Middle frontal gyrus (tissue), 1 donor: ENCODE data around the gene ADAMTS3.

ENCODE experiments used
- DNase-seq: peaks from one replicate; pipeline ENCODE4 v3.0.0-alpha.2; 2015; ENCODE audit warnings: low spot score; ENCODE audit errors: extremely low spot score

Gene ADAMTS3

GRCh38 chr4:72418458-72418857 is 150.6 kb downstream of the ADAMTS3 start:
- no peak for DNase-seq

GRCh38 chr4:72410158-72410557 is 158.9 kb downstream of the ADAMTS3 start:
- no peak for DNase-seq

- DNase-seq = no peak
Observed at GRCh38 chr4:72408568-72408967, 160.5 kb downstream of the ADAMTS3 start.

- no peak for DNase-seq
Observed at GRCh38 chr4:72405417-72405816, 163.6 kb downstream of the ADAMTS3 start.

- DNase-seq = no peak
Observed at GRCh38 chr4:72397314-72397713, 171.7 kb downstream of the ADAMTS3 start.

GRCh38 chr4:72394012-72394663 is 174.9 kb downstream of the ADAMTS3 start:
- DNase-seq = no peak

- DNase-seq = no peak
Observed at GRCh38 chr4:72391281-72391680, 177.7 kb downstream of the ADAMTS3 start.

GRCh38 chr4:72390409-72390808 is 178.6 kb downstream of the ADAMTS3 start:
- no peak for DNase-seq

- no peak for DNase-seq
Observed at GRCh38 chr4:72388521-72388920, 180.5 kb downstream of the ADAMTS3 start.

- no peak for DNase-seq
Observed at GRCh38 chr4:72387959-72388358, 181.1 kb downstream of the ADAMTS3 start.

- no peak for DNase-seq
Observed at GRCh38 chr4:72383439-72383838, 185.6 kb downstream of the ADAMTS3 start.

GRCh38 chr4:72378901-72379300 is 190.1 kb downstream of the ADAMTS3 start:
- DNase-seq = no peak

GRCh38 chr4:72377491-72378194 is 191.4 kb downstream of the ADAMTS3 start:
- DNase-seq = no peak

GRCh38 chr4:72376901-72377300 is 192.1 kb downstream of the ADAMTS3 start:
- no peak for DNase-seq

GRCh38 chr4:72375073-72375736 is 193.8 kb downstream of the ADAMTS3 start:
- DNase-seq = no peak

- DNase-seq = no peak
Observed at GRCh38 chr4:72374159-72374558, 194.9 kb downstream of the ADAMTS3 start.

GRCh38 chr4:72366601-72367000 is 202.4 kb downstream of the ADAMTS3 start:
- DNase-seq = no peak

- no peak for DNase-seq
Observed at GRCh38 chr4:72365981-72366380, 203.0 kb downstream of the ADAMTS3 start.

GRCh38 chr4:72365016-72365415 is 204.0 kb downstream of the ADAMTS3 start:
- DNase-seq = no peak

- no peak for DNase-seq
Observed at GRCh38 chr4:72360075-72360474, 208.9 kb downstream of the ADAMTS3 start.

- no peak for DNase-seq
Observed at GRCh38 chr4:72358483-72358882, 210.5 kb downstream of the ADAMTS3 start.

GRCh38 chr4:72357908-72358307 is 211.1 kb downstream of the ADAMTS3 start:
- no peak for DNase-seq

- DNase-seq = no peak
Observed at GRCh38 chr4:72352711-72353110, 216.3 kb downstream of the ADAMTS3 start.
